Astrocyte (in vitro differentiated cells and primary cell): ENCODE results near the gene TMEM130.

Source experiments
- EZH2 ChIP-seq: IDR thresholded peaks from 2 replicates; pipeline ENCODE4 v1.6.1; 2012; ENCODE audit warnings: mild to moderate bottlenecking, low read length, inconsistent platforms; ENCODE audit not compliant: insufficient read depth
- TF ChIP-seq, protein P1 (sequence below): IDR thresholded peaks from 2 replicates; pipeline ENCODE4 v1.5.1; 2011; ENCODE audit warnings: low read depth, mild to moderate bottlenecking, inconsistent platforms, low read length, moderate library complexity; ENCODE audit not compliant: insufficient read depth

DNA sequence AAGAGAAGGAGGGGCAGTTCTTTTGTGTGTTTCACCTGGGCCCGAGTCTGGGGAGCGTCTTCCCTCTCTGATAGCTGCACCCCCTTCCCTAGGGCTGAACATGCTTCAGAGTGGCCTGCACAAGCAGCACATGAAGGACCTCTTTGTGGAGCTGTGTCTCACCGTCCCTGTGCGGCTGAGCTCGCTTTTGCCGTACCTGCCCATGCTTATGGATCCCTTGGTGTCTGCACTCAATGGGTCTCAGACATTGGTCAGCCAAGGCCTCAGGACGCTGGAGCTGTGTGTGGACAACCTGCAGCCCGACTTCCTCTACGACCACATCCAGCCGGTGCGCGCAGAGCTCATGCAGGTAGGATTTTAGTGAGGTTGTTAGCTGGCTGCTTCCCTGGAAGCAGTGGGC is 47.5 kb upstream of the TMEM130 start:
- TF ChIP-seq, protein P1, sequence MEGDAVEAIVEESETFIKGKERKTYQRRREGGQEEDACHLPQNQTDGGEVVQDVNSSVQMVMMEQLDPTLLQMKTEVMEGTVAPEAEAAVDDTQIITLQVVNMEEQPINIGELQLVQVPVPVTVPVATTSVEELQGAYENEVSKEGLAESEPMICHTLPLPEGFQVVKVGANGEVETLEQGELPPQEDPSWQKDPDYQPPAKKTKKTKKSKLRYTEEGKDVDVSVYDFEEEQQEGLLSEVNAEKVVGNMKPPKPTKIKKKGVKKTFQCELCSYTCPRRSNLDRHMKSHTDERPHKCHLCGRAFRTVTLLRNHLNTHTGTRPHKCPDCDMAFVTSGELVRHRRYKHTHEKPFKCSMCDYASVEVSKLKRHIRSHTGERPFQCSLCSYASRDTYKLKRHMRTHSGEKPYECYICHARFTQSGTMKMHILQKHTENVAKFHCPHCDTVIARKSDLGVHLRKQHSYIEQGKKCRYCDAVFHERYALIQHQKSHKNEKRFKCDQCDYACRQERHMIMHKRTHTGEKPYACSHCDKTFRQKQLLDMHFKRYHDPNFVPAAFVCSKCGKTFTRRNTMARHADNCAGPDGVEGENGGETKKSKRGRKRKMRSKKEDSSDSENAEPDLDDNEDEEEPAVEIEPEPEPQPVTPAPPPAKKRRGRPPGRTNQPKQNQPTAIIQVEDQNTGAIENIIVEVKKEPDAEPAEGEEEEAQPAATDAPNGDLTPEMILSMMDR = no peak
- TF ChIP-seq EZH2 = no peak
